ENCODE data around the gene CDCA7L.
"Not testable (repeated sequence)": the region's sequence is repeated elsewhere in the genome, so short reads cannot be mapped to it uniquely, and the experiment has no call there.

The CDCA7L gene

GRCh38 chr7:21910253-21910652 lies 35.4 kb downstream of the CDCA7L start:
- no peak for DNase-seq (ENCODE audit: low read depth)

- no peak for DNase-seq (ENCODE audit: low read depth)
Observed at GRCh38 chr7:21908746-21909145, 37.0 kb downstream of the CDCA7L start.

GRCh38 chr7:21903020-21903786 lies 42.5 kb downstream of the CDCA7L start:
- no peak for DNase-seq (ENCODE audit: low read depth)

- peak; percentile 73 for DNase-seq (ENCODE audit: low read depth)
Observed at GRCh38 chr7:21902240-21902639, 43.5 kb downstream of the CDCA7L start.

- no peak for DNase-seq (ENCODE audit: low read depth)
Observed at GRCh38 chr7:21898265-21898930, 47.3 kb downstream of the CDCA7L start.

GRCh38 chr7:21893401-21893800 lies 52.3 kb downstream of the CDCA7L start:
- no peak for DNase-seq (ENCODE audit: low read depth)

- DNase-seq (ENCODE audit: low read depth), result no peak
Observed at GRCh38 chr7:21891291-21891690, 54.4 kb downstream of the CDCA7L start.

GRCh38 chr7:21887779-21888178 lies 57.9 kb downstream of the CDCA7L start:
- DNase-seq (ENCODE audit: low read depth), result no peak

GRCh38 chr7:21887353-21887752 lies 58.3 kb downstream of the CDCA7L start:
- no peak for DNase-seq (ENCODE audit: low read depth)

- DNase-seq (ENCODE audit: low read depth), result no peak
Observed at GRCh38 chr7:21886396-21886795, 59.3 kb downstream of the CDCA7L start.

GRCh38 chr7:21884496-21884895 lies 61.2 kb downstream of the CDCA7L start:
- DNase-seq (ENCODE audit: low read depth), result no peak

GRCh38 chr7:21883501-21883900 lies 62.2 kb downstream of the CDCA7L start:
- DNase-seq (ENCODE audit: low read depth), result not testable (repeated sequence)

GRCh38 chr7:21883069-21883468 lies 62.6 kb downstream of the CDCA7L start:
- no peak for DNase-seq (ENCODE audit: low read depth)

GRCh38 chr7:21869785-21870402 lies 75.8 kb downstream of the CDCA7L start:
- DNase-seq (ENCODE audit: low read depth), result no peak

- DNase-seq (ENCODE audit: low read depth), result no peak
Observed at GRCh38 chr7:21868576-21868850, 77.2 kb downstream of the CDCA7L start.

GRCh38 chr7:21867816-21868575 lies 77.7 kb downstream of the CDCA7L start:
- DNase-seq (ENCODE audit: low read depth), result no peak

GRCh38 chr7:21867226-21867625 lies 78.5 kb downstream of the CDCA7L start:
- DNase-seq (ENCODE audit: low read depth), result no peak

- DNase-seq (ENCODE audit: low read depth), result no peak
Observed at GRCh38 chr7:21866731-21867130, 79.0 kb downstream of the CDCA7L start.

- not testable (repeated sequence) for DNase-seq (ENCODE audit: low read depth)
Observed at GRCh38 chr7:21865631-21866204, 80.0 kb downstream of the CDCA7L start.

GRCh38 chr7:21851559-21851967 lies 94.1 kb downstream of the CDCA7L start:
- no peak for DNase-seq (ENCODE audit: low read depth)
